GM12801 (cell line): ENCODE measurements around the gene H1-8.

ENCODE experiments used
- CTCF ChIP-seq: IDR thresholded peaks from one replicate; pipeline ENCODE4 v1.5.1; 2011; ENCODE audit warnings: control low read depth; ENCODE audit not compliant: insufficient read length; ENCODE audit errors: extremely low read depth

H1-8 gene

DNA sequence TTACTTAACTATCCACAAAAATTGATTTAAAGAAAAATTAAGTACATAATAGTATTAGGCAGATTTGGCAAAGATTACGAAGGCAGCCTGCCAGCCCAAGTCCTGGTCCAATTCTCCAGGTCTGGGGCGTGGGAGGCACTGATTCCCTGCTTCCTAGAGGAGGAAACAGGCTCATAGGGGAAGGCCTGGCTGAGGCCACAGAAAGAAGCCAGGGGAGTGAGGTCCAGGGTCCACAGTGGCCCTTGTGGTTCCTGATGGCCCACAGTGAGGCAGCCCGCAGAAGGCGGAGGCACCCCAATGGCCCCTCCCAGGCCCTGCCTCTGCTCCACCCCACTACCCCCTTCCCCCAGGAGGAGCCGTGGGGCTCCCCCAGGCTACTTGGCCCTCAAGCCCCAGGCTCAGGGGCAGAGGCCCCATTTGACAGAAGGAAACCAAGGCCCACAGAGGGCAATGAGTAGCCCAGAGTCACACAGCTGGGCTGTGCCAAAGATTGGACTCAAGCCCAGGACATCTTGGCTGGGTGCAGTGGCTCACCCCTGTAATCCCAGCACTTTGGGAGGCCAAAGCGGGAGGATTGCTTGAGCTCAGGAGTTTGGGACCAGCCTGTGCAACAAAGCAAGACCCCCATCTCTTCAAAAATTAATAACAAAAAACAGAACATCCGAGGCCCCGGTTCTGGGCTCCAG is 21.0 kb downstream of the H1-8 start:
- no peak for TF ChIP-seq CTCF

GRCh38 chr3:129564981-129565644 is 22.1 kb downstream of the H1-8 start:
- no peak for TF ChIP-seq CTCF

DNA sequence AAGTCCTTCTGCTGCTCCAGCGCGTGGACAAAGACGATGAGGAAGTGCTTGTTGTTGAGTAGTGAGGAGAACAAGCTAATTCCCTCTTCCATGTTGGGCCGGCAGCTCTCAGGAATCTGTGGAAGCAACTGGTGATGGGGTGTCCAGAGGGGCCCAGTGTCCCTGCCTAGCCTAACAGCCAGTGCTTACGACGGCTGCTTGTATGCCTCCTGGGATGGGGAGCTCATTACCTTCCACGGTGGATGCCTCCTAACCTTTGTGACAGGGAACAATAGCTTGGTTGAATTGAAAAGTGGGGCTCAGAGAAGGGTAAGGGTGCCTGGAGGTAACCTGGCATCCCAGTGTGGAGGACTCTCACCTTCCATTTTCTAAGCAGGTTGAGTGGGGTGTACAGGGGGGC is 22.9 kb downstream of the H1-8 start:
- TF ChIP-seq CTCF: no peak

DNA sequence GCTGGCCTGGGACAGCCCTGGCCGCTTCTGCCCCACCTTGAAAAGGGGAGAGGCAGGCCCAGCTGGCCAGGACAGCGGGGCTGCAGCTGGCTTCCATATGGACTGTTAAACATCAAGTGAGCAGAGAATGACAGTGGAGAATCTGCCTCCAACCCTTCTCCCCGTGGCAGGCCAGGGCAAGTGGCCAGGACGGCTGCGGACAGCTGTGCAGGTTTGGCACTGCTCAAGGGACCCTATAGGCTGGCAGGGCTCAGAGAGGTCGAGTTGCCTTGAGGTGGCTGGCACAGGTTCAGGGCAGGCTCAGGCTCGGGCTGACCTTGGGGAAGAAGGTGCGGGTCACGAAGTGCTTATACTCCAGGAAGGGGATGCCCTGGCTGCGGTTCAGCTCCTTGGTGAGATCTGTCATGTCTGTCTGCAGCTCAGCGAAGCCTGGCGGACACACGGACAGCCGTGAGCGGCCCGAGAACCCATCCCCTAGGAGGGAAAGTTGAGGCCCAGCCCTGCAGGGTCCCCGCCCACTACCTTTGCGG is 24.3 kb downstream of the H1-8 start:
- no peak for TF ChIP-seq CTCF

DNA sequence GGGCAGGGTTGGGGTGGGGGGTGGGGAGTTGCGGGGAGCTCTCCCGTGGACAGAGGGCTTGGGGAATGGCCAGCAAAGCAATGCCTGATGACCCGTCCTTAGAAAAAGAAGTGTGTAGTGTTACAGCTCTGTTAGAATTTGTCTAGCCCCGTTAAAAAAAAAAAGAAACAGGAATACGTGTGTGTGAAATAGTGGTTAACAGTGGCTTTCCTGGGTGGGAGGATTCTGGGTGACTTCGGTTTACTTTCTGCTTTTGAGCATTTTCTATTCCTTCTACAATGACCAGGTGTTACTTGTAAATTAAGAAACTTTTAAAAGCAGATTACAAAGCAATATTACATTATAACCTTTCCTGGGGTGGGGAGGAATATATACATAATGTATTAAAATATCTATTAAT is 25.0 kb downstream of the H1-8 start:
- no peak for TF ChIP-seq CTCF

GRCh38 chr3:129569856-129570255 is 26.9 kb downstream of the H1-8 start:
- no peak for TF ChIP-seq CTCF

DNA sequence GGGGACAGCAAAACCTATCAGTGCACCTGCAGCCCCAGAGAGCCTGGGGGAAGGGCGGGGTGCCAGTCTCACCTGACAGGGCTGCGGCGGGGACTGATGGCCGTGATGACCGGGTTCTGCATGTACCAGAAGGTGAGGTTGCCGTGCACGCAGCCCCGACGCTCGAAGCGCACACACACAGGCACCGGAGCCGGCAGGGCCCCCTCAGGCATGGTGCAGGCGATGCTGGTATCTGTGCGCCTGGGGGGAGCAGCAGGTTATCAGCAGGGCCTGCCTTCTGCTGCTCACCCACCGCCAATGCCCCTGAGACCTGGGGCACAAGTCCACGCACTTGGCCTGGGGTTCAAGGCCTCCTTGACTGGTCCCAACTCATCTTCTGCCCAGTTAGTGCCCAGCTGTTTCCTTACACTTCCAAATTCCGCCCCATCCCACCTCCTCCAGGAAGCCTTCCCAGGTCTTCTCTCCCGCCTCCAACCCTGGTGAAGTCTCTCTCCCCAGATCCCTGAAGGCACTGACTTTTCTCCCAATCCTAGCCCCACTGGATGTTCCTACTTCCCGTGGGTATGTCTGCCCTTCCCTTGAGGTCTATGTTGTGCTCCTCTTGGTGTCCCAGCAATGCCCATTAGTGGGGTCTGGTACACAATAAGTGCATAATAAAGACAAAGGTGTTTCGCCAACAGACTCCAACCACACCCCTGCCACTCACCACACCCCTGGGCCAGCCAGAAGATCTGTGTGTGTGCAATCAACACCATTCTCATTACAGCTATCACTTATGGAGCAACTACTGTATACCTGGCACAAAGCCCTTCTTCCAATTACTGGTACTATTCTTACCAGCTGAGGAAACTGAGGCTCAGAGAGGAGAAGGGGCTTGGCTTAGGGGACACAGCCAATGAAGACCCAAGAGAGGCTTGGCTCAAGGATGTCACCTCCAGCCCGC is 28.9 kb downstream of the H1-8 start:
- no peak for TF ChIP-seq CTCF
